HG02642 (cell line): Measurements from ENCODE around the gene UGP2.
"Not testable (repeated sequence)": the region's sequence is repeated elsewhere in the genome, so short reads cannot be mapped to it uniquely, and the experiment has no call there.

Experiments used
- ATAC-seq: cut with Tn5 transposase; IDR thresholded peaks from one replicate; pipeline ENCODE4 v1.9.1; 2021; ENCODE audit warnings: mild to moderate bottlenecking; ENCODE audit not compliant: unreplicated experiment, poor library complexity

Gene UGP2

DNA sequence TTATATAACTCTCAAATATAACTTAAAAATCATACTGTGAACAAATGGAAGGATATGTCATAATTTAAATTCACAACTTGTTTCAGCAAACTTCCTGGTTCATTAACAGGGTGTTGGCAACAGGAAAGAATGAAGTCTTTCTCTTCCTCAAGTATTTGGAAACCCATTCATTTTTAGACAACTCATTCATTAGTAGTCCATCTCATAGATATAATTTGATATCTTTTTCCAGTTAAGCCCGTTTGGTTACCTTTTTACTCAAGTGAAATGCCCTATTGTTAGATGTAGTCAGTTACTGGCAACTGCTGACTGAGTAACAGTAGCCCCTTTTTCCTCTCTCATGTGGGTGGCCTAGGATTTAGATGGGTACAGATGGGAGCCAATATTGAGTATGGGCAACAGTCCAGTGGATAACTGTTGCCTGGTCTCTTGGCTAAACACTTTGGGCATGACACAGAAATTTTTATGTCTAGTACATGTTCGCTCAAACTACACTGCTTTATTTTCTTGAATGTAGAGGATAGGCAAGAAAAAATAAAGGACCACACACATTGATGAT lies 4.6 kb upstream of the UGP2 start:
- ATAC-seq: no peak

DNA sequence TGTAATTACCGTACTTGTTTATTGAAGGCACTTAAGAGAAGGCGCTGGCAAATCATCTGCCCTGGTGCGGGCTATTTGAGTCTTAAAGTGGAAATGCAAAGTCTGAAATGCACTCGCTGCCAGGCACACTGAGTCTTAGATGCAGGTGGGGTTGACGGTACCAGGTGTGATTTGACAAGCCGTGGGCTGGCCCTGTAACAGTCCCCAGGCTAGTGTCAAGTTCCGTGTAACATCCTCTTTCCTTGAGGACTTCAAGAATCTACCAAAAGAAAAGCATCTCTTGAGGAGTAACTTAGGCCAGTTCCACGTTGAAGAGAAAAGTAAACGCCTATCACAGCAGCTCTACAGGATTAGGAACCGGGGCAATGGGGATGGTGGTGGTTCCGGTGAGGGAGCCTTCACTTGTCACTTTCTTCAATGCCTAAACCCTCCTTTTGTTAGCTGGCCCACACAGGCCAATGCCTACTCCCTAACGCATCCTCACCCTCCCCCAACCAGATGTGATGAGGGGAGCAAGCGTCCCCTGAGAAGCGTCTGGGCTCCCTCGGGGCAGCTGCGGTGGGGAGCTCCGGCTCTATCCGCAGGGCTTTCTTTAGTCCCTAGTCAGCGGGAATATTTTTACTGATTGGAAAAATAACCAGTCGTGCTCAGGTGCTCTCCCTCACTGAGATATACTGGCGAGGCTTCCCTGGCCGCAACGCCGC lies 1.5 kb upstream of the UGP2 start:
- ATAC-seq: peak; percentile 39

- ATAC-seq: peak; percentile 97
These were observed 877 bp upstream of the UGP2 start for GRCh38 chr2:63840785-63841253.

DNA sequence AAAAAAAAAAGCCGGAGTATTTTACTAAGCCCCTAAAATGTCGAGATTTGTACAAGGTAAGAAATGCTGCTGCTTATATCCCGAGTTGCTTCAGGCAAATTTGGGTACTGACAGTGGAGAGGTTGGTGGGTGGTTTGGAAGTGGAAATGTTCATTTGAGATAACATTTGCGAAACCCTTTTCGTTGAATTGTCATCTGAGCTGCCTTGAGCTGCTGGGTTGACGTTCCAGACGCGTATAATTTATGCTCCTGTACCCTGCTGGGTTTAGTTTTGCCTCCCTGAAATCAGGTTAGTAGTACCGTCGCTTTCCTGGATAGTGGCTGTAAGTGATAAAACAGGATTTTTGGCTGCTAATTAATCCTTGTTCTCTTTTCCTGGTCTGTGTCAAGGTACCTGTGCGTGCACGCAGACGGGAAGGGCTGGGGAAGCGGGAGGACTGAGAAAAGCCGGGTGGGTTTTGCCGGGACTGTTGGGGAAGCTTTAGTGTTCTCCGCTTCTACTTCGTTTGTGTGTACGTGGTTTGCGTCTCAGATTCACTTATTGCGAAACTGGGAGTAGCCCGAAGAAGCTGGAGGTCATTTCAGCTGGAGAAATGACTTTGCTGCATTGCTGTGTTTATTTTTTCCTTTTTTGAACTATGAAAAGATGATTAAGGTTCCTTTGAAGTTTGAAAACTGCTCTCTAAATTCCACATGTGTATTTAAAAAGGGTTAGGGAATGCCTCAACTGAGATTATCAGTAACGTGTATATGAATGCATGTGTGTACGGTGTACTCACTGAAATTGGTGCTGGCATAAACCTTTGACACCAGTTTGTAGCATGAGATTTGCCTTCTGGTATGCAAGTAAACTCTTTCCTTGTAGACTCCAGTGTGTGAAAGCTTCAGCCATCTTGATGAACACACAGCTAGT lies 709 bp downstream of the UGP2 start:
- no peak for ATAC-seq

DNA sequence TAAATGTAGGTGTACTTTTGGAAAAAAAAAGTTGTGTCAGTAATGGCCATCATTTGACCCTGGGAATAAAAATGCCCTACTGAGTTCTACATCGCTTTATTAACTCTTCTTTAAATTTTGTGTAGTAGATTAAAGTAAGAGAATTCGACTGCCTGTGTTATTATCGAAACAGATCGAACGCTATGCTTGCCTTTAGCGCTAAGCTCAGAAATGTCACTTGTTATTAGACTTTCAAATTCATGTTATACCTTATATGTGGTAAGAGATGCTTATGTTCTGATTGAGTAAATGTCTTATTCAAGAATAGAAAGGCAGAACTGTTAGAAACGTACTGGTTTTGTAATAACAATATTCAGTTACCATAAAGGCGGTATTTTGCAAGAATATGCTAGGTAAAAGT lies 1.4 kb downstream of the UGP2 start:
- no peak for ATAC-seq

DNA sequence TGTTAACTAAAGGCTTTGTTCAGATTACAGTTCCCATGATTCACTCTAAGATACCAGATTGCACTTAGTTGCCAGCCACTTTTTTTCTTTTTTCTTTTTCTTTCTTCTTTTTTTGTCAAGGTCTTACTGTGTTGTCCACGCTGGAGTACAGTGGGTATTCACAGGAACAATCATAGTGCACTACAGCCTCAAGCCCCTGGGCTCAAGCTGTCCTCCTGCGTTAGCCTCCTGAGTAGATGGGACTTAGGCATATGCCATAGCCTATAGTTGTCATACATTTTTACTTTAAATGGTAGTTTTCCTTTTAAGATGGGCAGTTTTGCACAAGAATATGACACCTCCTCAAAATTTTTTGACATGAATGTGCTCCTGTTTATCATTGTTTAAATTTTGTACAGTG lies 2.1 kb downstream of the UGP2 start:
- no peak for ATAC-seq

- ATAC-seq: no peak
These were observed 2.9 kb downstream of the UGP2 start for GRCh38 chr2:63844616-63845015.

GRCh38 chr2:63845866-63846265 lies 4.2 kb downstream of the UGP2 start:
- ATAC-seq: no peak

GRCh38 chr2:63846487-63846886 lies 4.8 kb downstream of the UGP2 start:
- ATAC-seq: no peak

GRCh38 chr2:63847571-63847970 lies 5.9 kb downstream of the UGP2 start:
- not testable (repeated sequence) for ATAC-seq

DNA sequence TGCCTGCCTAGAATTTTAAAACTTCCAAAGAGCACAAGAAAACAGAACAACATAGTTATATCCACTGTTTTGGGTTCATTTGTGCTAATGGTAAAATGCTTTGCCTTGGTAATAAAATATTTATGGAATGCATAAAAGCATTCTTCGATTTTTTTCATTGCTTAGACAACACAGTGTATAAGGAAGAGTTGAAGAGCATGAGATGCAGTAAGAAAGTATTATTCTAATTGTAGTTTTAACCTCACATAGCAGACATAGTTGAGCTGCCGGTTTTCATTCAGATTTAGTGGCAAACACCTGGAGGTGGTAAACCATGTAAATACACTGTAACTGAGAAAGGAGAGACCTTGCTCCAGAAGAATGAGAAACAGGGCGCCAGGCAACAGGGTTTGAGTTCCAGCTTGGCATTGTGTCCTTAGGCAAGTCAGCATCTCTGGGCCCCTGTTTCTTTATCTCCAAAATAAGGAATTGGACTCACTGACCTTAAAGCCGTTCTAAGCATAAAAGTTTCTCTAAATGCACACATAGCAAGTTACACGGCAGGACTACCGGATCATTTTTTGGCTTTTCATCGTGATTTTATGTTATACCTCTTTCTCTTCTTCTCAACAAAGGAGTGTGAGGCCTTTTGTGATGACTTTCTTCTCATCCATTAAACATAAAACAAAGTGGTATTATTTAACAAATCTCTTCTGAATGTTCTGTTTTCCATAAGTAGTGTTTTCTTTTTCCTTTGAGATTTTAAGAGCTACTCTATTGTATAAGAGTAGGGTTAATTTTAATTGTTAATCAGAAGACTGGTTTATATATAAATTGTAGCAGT lies 7.9 kb downstream of the UGP2 start:
- no peak for ATAC-seq

- no peak for ATAC-seq
These were observed 8.5 kb downstream of the UGP2 start for GRCh38 chr2:63850204-63850571.

DNA sequence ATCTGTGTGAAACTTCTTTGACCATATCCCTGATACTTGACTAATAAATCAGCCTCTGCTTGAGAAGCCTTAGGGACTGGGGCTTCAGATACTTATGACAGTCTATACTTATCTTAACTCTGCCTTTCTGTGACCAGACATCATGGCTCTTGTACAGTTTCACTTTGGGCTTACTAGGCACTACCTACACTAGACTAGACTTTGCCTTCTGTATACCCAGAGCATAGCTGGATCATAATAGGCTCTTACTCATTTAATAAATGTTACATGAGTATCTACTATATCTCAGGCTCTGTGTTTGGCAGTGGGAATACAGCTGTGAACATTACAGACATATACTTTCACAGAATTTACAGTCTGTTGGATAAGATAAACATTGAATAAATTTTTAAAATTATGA lies 9.0 kb downstream of the UGP2 start:
- ATAC-seq: no peak

DNA sequence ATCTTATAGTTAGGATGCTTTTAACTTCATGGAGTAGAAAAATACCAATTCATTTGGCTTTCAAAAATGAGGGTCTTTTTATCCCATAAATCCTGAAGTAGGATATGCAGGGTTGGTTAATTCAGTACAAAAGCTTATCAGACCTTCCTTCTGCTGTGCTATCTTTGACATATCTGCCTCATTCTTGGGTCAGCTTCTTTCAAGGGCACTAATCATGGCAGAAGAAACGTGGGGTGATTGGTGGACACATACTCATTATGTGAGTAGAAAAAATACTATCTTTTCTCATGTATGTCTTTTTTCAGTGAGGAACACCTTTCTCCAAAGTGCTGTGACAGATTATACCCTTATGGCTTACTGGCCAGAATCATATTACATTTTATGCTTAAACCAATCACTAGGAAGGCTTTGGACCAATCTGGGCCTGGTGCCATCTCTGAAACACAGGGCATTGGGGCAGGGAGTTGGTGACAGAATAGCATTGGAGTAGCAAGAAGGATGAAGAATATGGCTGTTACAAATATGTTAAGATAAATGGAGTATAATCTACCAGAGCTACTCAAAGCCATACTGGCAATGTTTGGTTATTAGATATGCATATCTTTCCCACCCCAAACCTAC lies 10.1 kb downstream of the UGP2 start:
- no peak for ATAC-seq

- no peak for ATAC-seq
These were observed 12.0 kb downstream of the UGP2 start for GRCh38 chr2:63853527-63854310.

- ATAC-seq: no peak
These were observed 14.0 kb downstream of the UGP2 start for GRCh38 chr2:63855418-63856302.

GRCh38 chr2:63856303-63856603 lies 14.6 kb downstream of the UGP2 start:
- ATAC-seq: no peak

DNA sequence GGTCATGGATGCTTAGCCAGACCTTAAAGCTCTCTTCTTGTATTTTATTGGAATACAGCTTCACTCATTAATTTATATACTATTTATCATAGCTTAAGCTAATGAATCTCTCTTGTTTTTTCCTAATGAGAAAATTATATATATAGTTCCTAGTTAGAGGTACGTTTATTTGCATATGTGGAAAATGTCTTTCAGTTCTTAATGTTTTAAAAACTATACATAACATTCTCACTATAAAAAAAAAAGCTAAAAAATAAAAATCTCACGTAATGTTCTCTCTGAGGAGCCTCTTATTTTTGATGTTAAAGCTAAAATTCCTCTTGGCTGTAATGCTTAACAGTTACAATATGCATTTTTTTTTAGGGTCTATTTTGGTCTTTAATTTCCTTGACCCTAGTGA lies 16.6 kb downstream of the UGP2 start:
- ATAC-seq: no peak
